HTR-8/SVneo (cell line): ENCODE measurements around the gene LTA.
"Not testable (repeated sequence)": the region's sequence is repeated elsewhere in the genome, so short reads cannot be mapped to it uniquely, and the experiment has no call there.

Experiments
- DNase-seq: peaks from one replicate; pipeline ENCODE4 v3.0.0; 2011; ENCODE audit warnings: low spot score, mixed read lengths; ENCODE audit not compliant: insufficient read length
- FAIRE-seq: peaks from 2 replicates; lab custom pipeline; 2011; peaks lifted over from hg19 to GRCh38; lab: Jason Lieb, UNC

The LTA gene

DNA sequence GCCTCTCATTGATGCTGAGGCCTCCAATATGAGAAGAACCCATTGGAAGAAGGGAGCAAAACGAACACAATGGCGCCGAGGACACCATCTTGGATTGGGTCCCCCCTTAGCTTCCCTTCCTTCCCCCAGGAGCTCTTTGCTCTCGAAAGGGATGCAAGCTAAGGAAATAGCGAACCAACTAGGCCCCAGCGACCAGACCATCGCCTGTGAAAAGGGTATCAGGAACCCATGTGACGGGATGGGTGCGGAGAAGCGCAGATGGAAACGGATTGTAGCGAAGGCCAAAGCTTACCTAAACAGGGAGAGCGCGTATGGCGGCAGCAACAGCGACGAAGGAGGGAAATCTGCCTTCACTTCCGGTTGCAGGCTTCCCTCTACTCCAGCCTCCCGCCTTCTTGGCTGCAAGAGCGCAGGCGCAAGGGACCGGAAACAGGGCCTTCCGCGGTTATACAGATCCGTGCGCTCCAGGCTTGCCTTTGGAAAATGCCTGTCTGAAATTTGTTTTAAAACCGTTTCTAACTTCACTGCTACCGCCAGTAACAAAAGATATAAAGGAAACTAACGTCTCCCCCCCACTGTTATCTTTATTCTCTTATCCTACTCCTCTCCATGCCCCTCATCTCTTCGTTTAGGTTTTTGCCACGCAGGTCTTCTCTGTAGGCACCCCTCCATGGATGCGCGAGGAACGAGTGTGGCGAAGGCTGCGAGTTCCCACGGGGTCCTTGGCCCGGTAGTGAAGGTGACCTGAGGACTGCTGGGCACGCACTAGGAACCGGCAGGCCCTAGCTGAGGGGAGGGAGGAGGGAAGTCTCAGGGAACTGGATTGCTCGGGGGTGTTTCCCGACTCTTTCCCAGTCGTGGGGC lies 30.2 kb upstream of the LTA start, which contains the start of gene DDX39B:
TSS of gene DDX39B (minus strand) at position 346 of the 864 bp plus-strand sequence. CDS start 1,471 bp downstream, outside the sequence.
- FAIRE-seq (peak; percentile 74), DNase-seq (peak; percentile 97)

DNA sequence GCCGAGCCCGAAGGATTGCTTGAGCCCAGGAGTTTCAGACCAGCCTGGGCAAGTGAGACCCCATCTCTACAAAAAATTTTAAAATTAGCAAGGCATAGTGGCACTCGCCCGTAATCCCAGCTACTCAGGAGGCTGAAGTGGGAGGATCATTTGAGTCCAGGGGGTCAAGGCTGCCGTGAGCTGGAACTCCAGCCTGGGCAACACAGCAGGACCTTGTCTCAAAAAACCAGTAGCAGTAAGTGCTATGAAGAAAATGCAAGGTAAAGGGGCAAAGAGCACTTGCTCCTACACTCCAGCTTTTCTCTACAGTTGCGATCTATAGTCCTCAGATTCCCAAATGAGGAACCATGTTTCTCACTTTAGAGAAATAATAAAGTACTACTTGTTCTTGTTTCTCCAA lies 28.4 kb upstream of the LTA start:
- FAIRE-seq (no peak), DNase-seq (no peak)

DNA sequence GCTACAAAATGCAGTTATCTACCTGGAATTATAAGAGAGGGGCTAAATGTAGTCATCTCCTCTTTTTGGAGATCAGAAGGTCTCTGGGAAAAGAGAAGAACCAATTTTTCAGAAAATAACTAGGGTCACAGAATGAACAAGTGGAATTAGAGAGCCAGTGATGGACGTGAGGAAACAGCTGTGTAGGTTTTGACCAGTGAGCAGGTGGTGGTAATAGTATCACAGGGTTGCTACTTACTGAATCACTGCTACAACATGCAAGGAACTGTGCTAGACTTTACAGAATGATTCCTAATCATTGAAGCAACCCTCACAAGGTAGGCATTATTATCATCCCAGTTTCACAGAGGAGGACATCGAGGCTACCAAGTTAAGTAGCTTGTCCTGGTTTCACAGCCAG lies 27.4 kb upstream of the LTA start:
- DNase-seq (no peak), FAIRE-seq (no peak)

DNA sequence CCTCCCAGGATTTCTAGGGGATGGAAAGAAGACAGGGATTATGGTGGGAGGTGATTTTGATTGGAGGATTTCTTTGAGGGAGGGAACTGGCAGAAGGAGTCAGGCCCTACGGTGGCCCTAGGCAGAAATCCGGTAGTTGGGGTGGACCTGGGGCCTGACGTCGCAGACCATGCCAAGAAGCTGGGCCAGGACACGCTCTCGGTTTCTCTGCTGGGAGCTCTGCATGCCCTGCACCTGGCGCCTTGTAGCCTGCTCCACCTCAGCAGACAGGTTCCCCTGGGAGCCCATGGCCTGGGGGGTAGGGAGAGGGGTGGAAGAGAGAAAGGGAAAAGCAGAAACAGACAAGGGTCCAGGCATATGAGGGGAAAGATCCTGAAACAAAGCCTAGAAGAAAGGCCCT lies 26.8 kb upstream of the LTA start:
- DNase-seq = no peak
- no peak for FAIRE-seq

DNA sequence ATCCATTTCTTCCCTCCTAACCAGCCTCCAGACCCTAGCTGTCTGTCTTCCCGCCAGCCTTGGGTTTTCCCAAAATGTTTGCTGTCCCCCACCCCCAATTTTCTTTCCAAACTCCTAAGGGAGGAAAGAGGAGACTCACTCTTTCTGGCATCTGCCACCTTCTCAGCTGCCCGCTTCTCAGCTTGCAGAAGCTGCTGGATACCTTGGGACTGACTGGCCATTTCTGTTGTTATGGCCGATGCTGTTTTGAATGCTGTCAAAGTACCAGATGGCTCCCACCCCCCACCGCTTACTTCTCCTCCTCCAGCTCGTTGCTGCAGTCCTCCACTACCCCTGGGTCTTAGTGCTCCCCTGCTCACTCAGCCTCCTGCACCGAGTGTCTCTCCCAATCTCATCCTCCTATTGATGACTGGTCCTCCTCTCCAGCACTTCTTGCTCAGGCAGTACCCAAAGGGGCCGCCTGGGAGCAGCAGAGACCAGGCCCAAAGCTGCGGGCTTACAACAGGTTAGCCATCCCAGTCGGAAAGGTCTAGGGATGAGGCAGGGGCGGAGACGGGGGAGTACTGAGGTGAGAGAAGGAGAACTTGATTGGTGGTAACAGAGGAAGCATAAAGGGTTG lies 25.6 kb upstream of the LTA start, which contains the start of gene ATP6V1G2:
TSS of gene ATP6V1G2 (minus strand) at position 270 of the 619 bp plus-strand sequence. CDS start at position 221, 49 bp downstream.
- DNase-seq (peak; percentile 87), FAIRE-seq (peak; percentile 69)

DNA sequence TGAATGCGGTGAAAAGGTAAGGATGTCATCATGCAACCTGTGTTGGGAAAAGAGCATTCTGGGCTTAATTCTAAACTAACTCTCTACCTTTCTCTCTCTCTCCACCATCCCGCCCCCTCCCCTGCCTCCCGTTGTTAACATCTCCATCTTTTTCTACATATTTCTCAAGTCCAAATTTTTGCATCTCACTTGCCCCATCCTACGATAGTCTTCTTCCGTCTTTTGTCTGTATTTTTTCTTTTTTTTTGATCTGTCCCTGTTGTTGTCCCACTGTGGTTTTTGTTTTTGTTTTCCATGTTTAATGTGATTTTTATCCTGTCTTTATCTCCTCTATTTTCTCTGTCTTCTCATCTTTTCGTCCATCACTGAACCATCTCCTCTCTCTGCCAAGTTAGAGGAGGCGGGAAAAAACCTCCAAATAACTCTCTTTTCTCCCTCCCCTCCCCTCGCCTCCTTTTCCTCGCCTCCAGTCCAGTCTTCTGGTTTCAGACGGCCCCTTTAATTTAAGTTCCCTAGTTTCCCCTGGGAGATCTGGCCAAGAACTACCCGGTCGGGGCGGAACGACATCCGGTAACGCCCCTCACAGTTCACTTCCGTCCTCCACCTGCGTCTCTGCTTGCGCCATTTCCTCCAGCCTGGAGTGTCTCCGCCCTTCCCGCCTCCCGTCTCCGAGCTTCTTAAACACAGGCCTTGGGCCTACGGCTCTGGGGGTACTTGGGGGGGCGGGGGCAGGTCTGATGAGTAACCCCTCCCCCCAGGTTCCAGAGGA lies 24.9 kb upstream of the LTA start, which contains the start of gene NFKBIL1:
TSS of gene NFKBIL1 (plus strand) at position 651 of the 769 bp plus-strand sequence. CDS start at position 738, 87 bp downstream.
- peak; percentile 82 for FAIRE-seq
- peak; percentile 93 for DNase-seq

DNA sequence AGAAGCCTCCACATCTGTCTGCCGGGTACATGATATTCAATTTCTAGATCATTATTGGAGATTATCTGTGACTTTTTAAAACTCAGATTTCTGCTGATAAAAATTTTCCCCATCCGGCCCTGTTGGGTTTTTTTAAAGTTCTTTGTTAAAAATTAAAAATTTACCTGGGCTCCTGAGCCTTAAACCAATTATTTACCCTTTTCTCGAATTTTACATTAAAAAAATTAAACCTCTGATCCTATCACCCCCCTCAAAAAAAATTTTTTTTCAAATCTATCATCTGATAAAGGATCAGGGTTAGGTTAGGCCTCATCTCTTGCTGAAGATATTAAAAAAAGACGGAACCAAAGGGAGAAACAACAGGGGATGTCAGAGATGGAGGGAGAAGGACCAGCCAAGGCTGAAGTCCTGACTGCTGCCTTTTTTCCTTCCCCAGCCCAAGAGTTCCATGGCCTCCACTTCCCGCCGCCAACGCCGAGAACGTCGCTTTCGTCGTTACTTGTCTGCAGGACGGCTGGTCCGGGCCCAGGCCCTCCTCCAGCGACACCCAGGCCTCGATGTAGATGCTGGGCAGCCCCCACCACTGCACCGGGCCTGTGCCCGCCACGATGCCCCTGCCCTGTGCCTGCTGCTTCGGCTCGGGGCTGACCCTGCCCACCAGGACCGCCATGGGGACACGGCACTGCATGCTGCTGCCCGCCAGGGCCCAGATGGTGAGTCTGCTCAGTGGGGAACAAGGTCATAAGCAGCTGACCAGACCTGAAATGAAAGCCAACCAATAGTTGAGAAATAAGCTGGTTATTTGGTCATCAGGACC lies 24.2 kb upstream of the LTA start:
- DNase-seq (no peak), FAIRE-seq (no peak)

DNA sequence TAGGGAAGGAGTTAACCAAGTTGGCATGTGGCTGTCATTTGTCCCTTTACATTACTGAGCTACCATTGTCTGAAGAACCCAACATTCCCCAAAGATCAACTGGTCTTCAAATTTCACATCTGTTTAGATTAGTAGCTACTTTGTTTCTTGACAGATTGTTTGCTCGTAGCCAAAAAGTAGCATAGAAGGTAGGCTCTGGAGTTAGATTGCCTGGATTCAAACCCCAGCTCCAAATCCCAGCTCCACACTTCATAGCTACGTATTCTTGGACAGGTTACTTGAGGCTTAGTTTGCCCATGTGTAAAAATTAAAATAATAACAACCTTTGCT lies 23.6 kb upstream of the LTA start:
- DNase-seq (no peak), FAIRE-seq (no peak)

DNA sequence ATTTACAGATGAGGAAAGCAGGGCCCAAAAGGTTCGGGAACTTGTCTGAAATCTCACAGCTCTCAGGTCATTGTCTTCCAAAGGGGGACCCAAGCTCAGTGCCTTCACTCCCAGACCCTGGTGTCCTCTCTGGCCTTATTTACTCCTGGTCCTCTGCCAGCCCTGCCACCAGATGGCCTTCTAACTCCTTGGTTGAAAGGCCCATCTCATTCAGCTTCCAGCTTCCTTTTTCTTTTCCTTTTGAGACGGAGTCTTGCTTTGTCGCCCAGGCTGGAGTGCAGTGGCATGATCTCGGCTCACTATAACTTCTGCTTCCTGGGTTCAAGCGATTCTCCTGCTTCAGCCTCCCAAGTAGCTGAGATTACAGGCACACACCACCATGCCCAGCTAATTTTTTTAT lies 20.7 kb upstream of the LTA start:
- DNase-seq = peak; percentile 51

DNA sequence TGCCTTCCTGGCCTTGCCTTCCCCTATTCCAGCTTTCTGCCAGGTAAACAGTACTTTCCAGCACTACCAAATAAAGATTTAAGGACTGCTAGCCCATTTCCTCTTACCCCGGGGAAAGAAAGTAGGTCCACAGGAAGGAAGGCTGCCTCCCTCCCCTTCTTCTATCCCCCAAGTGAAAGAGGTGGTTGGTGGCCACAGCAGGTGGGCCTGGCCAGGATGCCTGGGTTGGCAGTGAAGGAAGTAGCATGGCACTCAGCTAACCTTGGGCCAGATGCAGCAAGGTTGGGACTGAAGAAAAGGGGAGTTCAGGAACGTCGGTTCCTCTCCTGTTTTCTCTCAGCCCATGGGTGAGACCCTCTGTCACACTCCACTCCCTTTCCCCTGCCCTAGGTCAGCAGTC lies 15.8 kb upstream of the LTA start:
- FAIRE-seq (no peak), DNase-seq (no peak)

More for the DNA sequence above, 20.7 kb upstream of the LTA start:
- not testable (repeated sequence) for FAIRE-seq

DNA sequence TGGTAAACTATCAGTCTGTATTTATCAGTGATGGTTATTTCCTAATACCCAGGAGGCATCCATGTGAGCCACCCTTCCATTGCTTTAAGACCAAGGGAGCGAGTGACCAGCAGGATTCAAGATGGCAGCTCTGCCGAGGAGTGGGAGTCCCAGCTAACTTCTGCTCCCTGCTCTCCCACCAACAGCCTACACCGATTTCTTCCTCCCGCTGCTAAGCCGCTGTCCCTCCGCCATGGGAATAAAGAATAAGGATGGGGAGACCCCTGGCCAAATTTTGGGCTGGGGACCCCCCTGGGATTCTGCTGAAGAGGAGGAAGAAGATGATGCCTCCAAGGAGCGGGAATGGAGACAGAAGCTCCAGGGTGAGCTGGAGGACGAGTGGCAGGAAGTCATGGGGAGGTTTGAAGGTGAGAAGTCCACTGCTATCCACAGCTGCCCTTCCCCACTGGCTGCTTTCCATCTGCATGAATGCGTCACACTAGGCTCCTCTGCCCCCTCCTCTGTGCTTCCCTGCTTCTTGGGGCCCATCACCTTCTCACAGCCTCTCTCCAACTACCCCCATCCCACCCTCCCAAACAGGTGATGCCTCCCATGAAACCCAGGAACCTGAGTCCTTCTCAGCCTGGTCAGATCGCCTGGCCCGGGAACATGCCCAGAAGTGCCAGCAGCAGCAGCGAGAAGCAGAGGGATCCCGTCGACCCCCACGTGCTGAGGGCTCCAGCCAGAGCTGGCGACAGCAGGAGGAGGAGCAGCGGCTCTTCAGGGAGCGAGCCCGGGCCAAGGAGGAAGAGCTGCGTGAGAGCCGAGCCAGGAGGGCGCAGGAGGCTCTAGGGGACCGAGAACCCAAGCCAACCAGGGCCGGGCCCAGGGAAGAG lies 14.4 kb upstream of the LTA start:
- DNase-seq = no peak
- no peak for FAIRE-seq

DNA sequence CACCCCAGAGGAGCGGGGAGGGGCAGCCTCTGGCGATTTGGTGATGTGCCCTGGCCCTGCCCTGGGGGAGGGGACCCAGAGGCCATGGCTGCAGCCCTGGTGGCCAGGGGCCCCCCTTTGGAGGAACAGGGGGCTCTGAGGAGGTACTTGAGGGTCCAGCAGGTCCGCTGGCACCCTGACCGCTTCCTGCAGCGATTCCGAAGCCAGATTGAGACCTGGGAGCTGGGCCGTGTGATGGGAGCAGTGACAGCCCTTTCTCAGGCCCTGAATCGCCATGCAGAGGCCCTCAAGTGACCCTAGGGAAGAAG lies 13.8 kb upstream of the LTA start:
- FAIRE-seq (no peak), DNase-seq (no peak)

DNA sequence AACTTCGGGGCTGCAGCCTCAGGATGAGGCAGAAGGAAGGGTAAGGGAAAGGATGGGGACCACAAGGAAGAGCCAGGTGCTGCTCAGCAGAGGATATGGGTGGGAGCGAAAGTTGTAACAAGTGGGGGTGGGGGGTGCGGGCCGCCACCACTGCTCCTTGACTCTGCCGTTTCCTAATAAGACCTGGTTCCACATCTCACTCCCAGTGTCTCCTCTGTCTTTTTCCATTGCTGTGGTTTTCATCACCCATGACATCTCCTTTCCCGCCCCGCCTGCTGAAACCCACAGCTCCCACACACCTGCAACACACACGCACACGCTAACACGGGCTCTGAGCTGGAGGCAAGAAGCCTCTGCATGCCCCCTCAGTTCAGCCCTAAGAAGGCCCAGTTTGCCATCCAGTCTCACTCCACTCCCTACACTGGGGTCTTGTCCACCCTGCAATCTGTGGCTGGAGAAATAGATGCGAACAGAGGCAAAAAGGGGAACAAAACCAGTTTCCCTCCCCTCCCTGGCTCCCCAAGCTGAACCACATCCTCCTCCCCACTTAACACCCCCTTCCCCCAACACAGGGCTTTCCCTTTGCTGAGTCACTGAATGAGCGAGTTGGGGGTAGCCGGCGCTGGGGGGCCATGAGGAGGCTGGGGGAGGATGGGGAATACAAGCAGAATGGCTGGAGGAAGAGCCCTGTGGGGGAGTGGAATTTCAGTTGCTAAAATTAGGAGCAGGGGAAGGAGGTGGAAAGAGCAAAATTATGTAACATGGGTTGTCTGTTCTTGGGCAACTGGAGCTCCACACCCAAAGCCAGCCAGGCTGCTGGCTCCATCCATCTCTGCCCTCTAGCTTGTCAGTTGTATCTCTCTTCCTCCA lies 13.2 kb upstream of the LTA start:
- DNase-seq (no peak), FAIRE-seq (no peak)

DNA sequence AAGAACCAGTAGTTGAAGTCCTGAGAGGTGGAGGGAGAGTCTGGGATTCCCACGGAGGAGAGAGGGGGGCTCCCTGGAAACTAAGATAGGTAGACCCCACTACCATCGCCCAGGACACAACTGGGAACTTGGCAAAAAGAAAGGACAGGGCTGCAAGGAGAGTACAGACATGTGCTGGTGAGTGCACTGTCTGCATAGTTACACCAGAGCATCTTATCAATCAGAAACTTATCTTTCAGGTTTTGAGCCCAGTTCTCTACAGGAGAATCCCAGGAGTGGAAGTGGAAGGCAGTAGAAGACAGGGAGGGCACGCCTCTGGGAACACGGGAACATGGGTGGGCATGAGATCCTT lies 12.5 kb upstream of the LTA start:
- FAIRE-seq (no peak), DNase-seq (no peak)

DNA sequence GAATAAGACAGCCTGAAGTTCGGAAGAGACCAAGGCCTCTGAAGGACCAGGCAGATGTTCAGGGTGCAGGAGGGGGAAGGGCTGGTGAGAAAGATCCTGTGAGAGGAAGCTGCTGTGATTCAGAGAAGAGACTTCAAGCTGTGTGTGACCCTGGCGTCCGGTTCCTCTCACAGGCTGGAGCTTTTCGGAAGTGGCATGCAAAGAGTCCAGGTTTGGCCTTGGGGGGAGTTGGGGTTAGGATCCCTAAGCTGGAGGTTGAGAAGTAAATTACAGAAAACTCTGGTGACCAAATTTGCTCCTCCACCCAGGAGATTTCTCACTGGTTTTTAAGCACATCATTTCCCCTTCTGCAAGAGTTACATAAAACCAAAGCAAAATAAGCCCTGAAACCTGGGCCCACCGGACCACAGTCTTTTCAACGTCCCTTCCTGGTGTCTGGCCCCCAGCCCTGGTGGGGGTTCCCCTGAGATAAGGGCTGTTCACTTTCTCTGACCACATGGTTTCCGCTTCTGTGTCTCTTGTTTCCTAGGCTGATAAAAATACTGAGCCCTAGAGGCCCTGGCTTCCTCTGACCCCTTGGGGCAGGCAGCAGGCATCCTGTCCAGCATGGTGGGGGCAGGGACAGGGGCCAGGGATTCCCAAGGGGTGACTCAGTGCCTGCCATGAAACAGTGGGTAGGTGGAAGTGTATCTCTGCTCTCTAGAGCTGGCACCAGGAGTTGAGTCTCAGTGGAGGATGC lies 12.0 kb upstream of the LTA start:
- FAIRE-seq = peak; percentile 76
- DNase-seq = peak; percentile 90

DNA sequence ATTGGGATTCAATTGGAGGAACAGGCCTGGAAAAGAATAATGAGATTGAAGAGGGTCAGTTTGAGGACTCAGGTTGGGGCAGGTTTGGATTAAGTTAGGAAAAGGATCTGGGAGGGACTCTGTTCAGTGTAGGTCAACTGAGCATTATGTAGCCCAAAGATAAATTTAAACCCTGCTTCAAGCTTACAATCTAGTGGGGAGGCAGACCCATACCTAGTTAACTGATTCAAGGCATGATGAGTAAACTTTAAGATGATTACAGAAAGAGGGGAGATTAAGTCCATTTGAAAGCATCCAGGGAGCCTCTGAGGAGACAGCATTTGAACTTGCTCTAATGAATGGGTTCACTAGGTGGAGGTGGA lies 11.4 kb upstream of the LTA start:
- DNase-seq (no peak), FAIRE-seq (no peak)

DNA sequence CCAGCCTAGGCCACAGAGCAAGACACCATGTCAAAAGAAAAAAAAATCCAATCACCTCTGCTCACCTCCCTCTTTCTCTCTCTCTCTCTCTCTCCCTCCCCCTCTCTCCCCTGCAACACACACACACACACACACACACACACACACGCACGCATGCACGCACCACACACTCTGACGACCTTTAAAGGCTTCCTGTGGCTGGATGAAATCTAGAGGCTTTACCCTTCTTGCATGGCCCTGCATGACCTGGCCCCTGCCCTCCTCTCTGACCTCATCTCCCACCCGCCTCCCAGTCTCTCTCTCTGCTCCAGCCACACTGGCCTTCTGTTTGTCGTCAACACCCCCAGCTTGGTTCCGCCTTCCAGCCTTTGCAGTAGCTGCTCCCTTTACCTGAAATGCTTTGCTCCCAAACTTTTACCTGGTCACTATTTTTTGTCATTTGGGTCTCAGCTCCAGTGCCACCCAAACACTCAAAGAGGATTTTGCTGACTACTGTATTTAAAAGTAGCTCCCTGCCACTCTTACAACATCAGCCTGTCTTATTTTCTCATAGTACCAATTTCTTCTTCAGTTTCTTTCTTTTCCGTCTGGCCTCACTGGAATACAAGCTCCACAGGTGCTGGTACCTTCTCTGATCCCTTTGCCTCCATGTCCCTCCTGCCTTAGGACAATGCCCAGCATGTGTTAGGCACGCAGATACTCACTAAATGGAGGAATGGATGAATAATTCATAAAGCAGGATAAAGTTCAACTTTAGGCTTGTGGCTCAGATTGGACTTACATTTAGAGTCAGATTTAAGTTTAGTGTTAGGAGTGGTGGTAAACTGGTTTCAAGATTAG lies 4.3 kb upstream of the LTA start:
- FAIRE-seq (no peak), DNase-seq (no peak)
